GM12878 (cell line): ENCODE measurements around the gene TMEM53. TPM values are rescaled to one million over a fixed set of nuclear protein-coding genes. Genes with fewer than 3 reads are reported as not detected.

Experiments used
- ATAC-seq: fragments of 200-7000 bp; cut with Tn5 transposase; 3 replicates; pipeline ENCODE4 v1.9.1; 2020; ENCODE audit warnings: mild to moderate bottlenecking, moderate library complexity
- BruUV-seq: library from RNA; stranded (reverse); fragments of 400-500 nt; replicated peaks from 2 replicates; lab custom pipeline; 2021; lab: Mats Ljungman, UMichigan
- CTCF ChIA-PET: fragments of 300-600 bp; sonication (Branson Sonifier 250); formaldehyde crosslinking; extraction: SDS; loops from one replicate; lab custom pipeline; 2021; ENCODE audit warnings: inconsistent platforms; lab: Yijun Ruan, JAX
- POLR2A ChIA-PET: fragments of 350-600 bp; formaldehyde crosslinking; extraction: SDS; loops from one replicate; lab custom pipeline; 2021; ENCODE audit warnings: inconsistent platforms; lab: Charles Lee
- RAD21 ChIA-PET: fragments of 300-600 bp; sonication (Branson Sonifier 250); formaldehyde crosslinking; loops from one replicate; lab custom pipeline; 2023; ENCODE audit warnings: antibody characterized with exemption; ENCODE audit not compliant: unreplicated experiment; lab: Charles Lee
- SMC1A ChIA-PET: fragments of 300-600 bp; sonication (Branson Sonifier 250); formaldehyde crosslinking; loops from one replicate; lab custom pipeline; 2023; ENCODE audit not compliant: unreplicated experiment, uncharacterized antibody; lab: Charles Lee
- DNase-seq: peaks from one replicate; pipeline ENCODE4 v3.0.0-alpha.2; 2011; ENCODE audit warnings: low read depth, low spot score
- FAIRE-seq: peaks from 3 replicates; lab custom pipeline; 2011; peaks lifted over from hg19 to GRCh38; lab: Jason Lieb, UNC
- H2AFZ ChIP-seq: 2 replicates; pipeline ENCODE4 v1.6.0; 2011; ENCODE audit warnings: low read depth, low read length, control low read depth; ENCODE audit not compliant: control insufficient read depth
- H3K27ac ChIP-seq: 2 replicates; pipeline ENCODE4 v1.5.1; 2011; ENCODE audit warnings: control low read depth; ENCODE audit not compliant: control insufficient read depth, insufficient read depth
- H3K27me3 ChIP-seq, 2 experiments: replicated peaks in 1 of 2; 2 replicates each; pipeline versions ENCODE4 v1.6.0 to v1.6.1; 2011; ENCODE audit warnings: low read length in 1 of 2; ENCODE audit not compliant: control insufficient read depth in 2 of 2, insufficient read depth in 2 of 2
- H3K36me3 ChIP-seq, 2 experiments: 2 replicates each; pipeline ENCODE4 v1.5.1; 2011; ENCODE audit warnings: low read length in 1 of 2; ENCODE audit not compliant: control insufficient read depth in 2 of 2, insufficient read depth in 2 of 2
- H3K4me1 ChIP-seq: 2 replicates; pipeline ENCODE4 v1.6.1; 2011; ENCODE audit warnings: mild to moderate bottlenecking, low read length, moderate library complexity, mixed read lengths; ENCODE audit not compliant: control insufficient read depth, insufficient read depth
- H3K4me2 ChIP-seq: 2 replicates; pipeline ENCODE4 v1.6.0; 2011; ENCODE audit warnings: control low read depth; ENCODE audit not compliant: control insufficient read depth, insufficient read depth
- H3K4me3 ChIP-seq: fragments of 200-600 bp; sonication (generic); 2 replicates; pipeline ENCODE4 v1.5.1; 2016
- H3K79me2 ChIP-seq: 2 replicates; pipeline ENCODE4 v1.6.0; 2011; ENCODE audit warnings: low read length; ENCODE audit not compliant: control insufficient read depth, insufficient read depth
- H3K9ac ChIP-seq: 2 replicates; pipeline ENCODE4 v1.8.0; 2011; ENCODE audit warnings: low read length, control low read depth, mixed read lengths; ENCODE audit not compliant: control insufficient read depth, insufficient read depth
- H3K9me3 ChIP-seq: replicated peaks from 3 replicates; pipeline ENCODE4 v1.5.1; 2011; ENCODE audit warnings: mild to moderate bottlenecking, low read length; ENCODE audit not compliant: control insufficient read depth, insufficient read depth
- H4K20me1 ChIP-seq: 2 replicates; pipeline ENCODE4 v1.6.0; 2011; ENCODE audit not compliant: control insufficient read depth, insufficient read depth
- BACH1 ChIP-seq: fragments of 450-650 bp; IDR thresholded peaks from 2 replicates; pipeline ENCODE4 v1.6.1; 2017; ENCODE audit warnings: mild to moderate bottlenecking, borderline replicate concordance
- GATAD2B ChIP-seq: fragments of 450-650 bp; conservative IDR thresholded peaks from 2 replicates; pipeline ENCODE4 v1.6.1; 2017; ENCODE audit warnings: low read depth, mild to moderate bottlenecking, moderate library complexity
- IRF5 ChIP-seq: fragments of 450-650 bp; IDR thresholded peaks from 2 replicates; pipeline ENCODE4 v1.6.1; 2017; ENCODE audit warnings: borderline replicate concordance
- KDM1A ChIP-seq: fragments of 200-600 bp; sonication (generic); IDR thresholded peaks from 2 replicates; pipeline ENCODE4 v1.6.1; 2016; ENCODE audit warnings: borderline replicate concordance
- MAX ChIP-seq: IDR thresholded peaks from 2 replicates; pipeline ENCODE4 v1.6.1; 2012; ENCODE audit warnings: low read depth, low read length, improper control_type of control experiment
- NKRF ChIP-seq: fragments of 450-650 bp; conservative IDR thresholded peaks from 2 replicates; pipeline ENCODE4 v1.6.1; 2017; ENCODE audit warnings: mild to moderate bottlenecking, moderate library complexity
- RAD21 ChIP-seq: IDR thresholded peaks from 2 replicates; pipeline ENCODE4 v1.6.1; 2011; ENCODE audit warnings: mild to moderate bottlenecking, low read depth, low read length, moderate library complexity; ENCODE audit not compliant: insufficient read depth
- RAD51 ChIP-seq: fragments of 450-650 bp; IDR thresholded peaks from 2 replicates; pipeline ENCODE4 v1.6.1; 2016; ENCODE audit warnings: moderate library complexity, mild to moderate bottlenecking, inconsistent platforms
- RBBP5 ChIP-seq: fragments of 200-600 bp; sonication (generic); conservative IDR thresholded peaks from 2 replicates; pipeline ENCODE4 v1.6.1; 2016
- YBX1 ChIP-seq: fragments of 450-650 bp; IDR thresholded peaks from 2 replicates; pipeline ENCODE4 v1.6.1; 2016; ENCODE audit warnings: antibody characterized with exemption
- ZNF384 ChIP-seq: IDR thresholded peaks from 2 replicates; pipeline ENCODE4 v1.6.1; 2012; ENCODE audit warnings: low read depth, mild to moderate bottlenecking, low read length, improper control_type of control experiment, borderline replicate concordance
- ZNF592 ChIP-seq: fragments of 450-650 bp; IDR thresholded peaks from 2 replicates; pipeline ENCODE4 v1.6.1; 2017; ENCODE audit warnings: mild to moderate bottlenecking, moderate library complexity
- ZSCAN29 ChIP-seq: fragments of 450-650 bp; IDR thresholded peaks from 2 replicates; pipeline ENCODE4 v1.6.1; 2017; ENCODE audit warnings: mild to moderate bottlenecking, moderate library complexity
- WGBS: methylation state at CpG from one replicate; pipeline ENCODE4 v1.1.6; 2016; ENCODE audit warnings: low lambda C conversion rate; ENCODE audit not compliant: insufficient replicate concordance, insufficient coverage; ENCODE audit errors: missing lambda C conversion rate; 5-methylcytosine and 5-hydroxymethylcytosine counted together
- in situ Hi-C: fragments of 300-500 bp; cut with MboI; formaldehyde crosslinking; loops from 9 replicates; pipeline ENCODE4 v1.14.3; 2018; ENCODE audit warnings: mixed read lengths
- intact Hi-C: fragments of 100-400 bp; cut with micrococcal nuclease; formaldehyde crosslinking; loops from one replicate; pipeline ENCODE4 v1.14.2; 2022; ENCODE audit not compliant: unreplicated experiment
- polyA plus RNA-seq, 11 experiments: library from polyadenylated mRNA; depleted of rRNA in 4 of 11; unstranded in 6 of 11; stranded (reverse) in 5 of 11; fragments of >200 nt; fragmentation: Nextera tagmentation in 4 of 11; fragmentation: Illumina TruSeq in 1 of 11; extraction: Ambion mirVana in 4 of 11; extraction: Trizol in 1 of 11; gene quantifications; 1 replicate in 1 of 11; 2 replicates in 10 of 11; pipeline versions ENCODE4 v1.2.1 to v1.2.3, GENCODE V29; 2011 to 2016; ENCODE audit warnings: inconsistent platforms in 2 of 11, missing spikeins in 2 of 11, low read depth in 1 of 11
- total RNA-seq, 4 experiments: library from RNA; depleted of rRNA in 3 of 4; stranded (reverse); fragments of >200 nt in 3 of 4; fragmentation: Illumina TruSeq in 1 of 4; extraction: Trizol in 1 of 4; gene quantifications; 2 replicates each; pipeline versions ENCODE4 v1.2.1 to v1.2.3, GENCODE V29; 2013 to 2021

Gene TMEM53
- total and polyA plus RNA-seq, 10 of the 15 experiments (the other 5 are each of a cell fraction or from before 2014, with no cell fraction given), result 3.1 to 23.9 (median 11.1) TPM

GRCh38 chr1:44653107-44653964 lies 20.9 kb downstream of the TMEM53 start:
- POLR2A ChIA-PET, result interaction anchor here (1.5 to 1.7 kb wide), 3 partner anchors 11 to 21 kb away, joined by 3 to 8 read pairs (median 4); partner anchors contain the start of genes ARMH1 and TMEM53
- no peak overlapping the region for H3K4me2 ChIP-seq
- no peak overlapping the region for H3K9ac ChIP-seq
- H3K79me2 ChIP-seq, result no peaks in the 10 kb centered on the region
- H4K20me1 ChIP-seq, result no peaks in the 10 kb centered on the region
- no peak for TF ChIP-seq RAD51
- TF ChIP-seq RBBP5, result no peak
- TF ChIP-seq KDM1A, result no peak
- TF ChIP-seq BACH1, result no peak
- TF ChIP-seq ZNF384, result no peak
- TF ChIP-seq GATAD2B, result no peak
- TF ChIP-seq MAX, result no peak
- no peak for TF ChIP-seq IRF5
- TF ChIP-seq NKRF, result no peak
- no peak for TF ChIP-seq RAD21
- TF ChIP-seq ZSCAN29, result no peak
- TF ChIP-seq ZNF592, result no peak
- no peak for TF ChIP-seq YBX1
- TF ChIP-seq, all 136 proteins: peak for 0
- in situ Hi-C loops, result no loop called here
- intact Hi-C loops, result loop anchor here (1.0 to 10.0 kb wide), 4 partner anchors 44 to 439 kb away; partner anchors contain the start of gene DMAP1
- Histone ChIP-seq H2AFZ (no peak overlapping the region), H3K36me3 (peaks cover 12% of the 10 kb centered on the region in 2 experiments), H3K4me3 (no peak overlapping the region), H3K27me3 (no peaks in the 10 kb centered on the region), H3K9me3 (no peaks in the 10 kb centered on the region), H3K4me1 (no peaks in the 10 kb centered on the region), H3K27ac (no peak overlapping the region)
- DNase-seq (no peak), ATAC-seq (peak; percentile 18), FAIRE-seq (no peak)
- ChIA-PET SMC1A (interaction anchor here (1.0 to 3.0 kb wide), 13 partner anchors 10 to 562 kb away, joined by 3 to 32 read pairs (median 6); partner anchors contain the start of genes ARMH1 and TMEM53), CTCF (interaction anchor here (0.7 to 4.4 kb wide), 46 partner anchors 9 to 648 kb away, joined by 3 to 76 read pairs (median 6); partner anchors contain the start of genes ARMH1, DMAP1, RNU5D-1 and TMEM53), RAD21 (interaction anchor here (0.6 to 2.9 kb wide), 17 partner anchors 12 to 560 kb away, joined by 3 to 15 read pairs (median 3); partner anchors contain the start of genes ARMH1, DMAP1 and TMEM53)
- no TSS peak for BruUV-seq
- 61% methylated on average over 11 of the region's 11 CpGs for WGBS
